HAP-1 (cell line): Measurements from ENCODE around the gene CNOT3.
"Not testable (repeated sequence)": the region's sequence is repeated elsewhere in the genome, so short reads cannot be mapped to it uniquely, and the experiment has no call there.

Experiments
- DNase-seq, 2 experiments: peaks; one replicate each; pipeline ENCODE4 v3.0.0-alpha.2; 2016 to 2020; ENCODE audit warnings: low spot score in 2 of 2
- H3K27me3 ChIP-seq: fragments of 250-450 bp; sonication (Bioruptor Pico); 2 replicates; pipeline ENCODE4 v1.5.1; 2020; ENCODE audit warnings: low read depth, mild to moderate bottlenecking, moderate library complexity
- H3K36me3 ChIP-seq: fragments of 250-450 bp; sonication (Bioruptor Pico); replicated peaks from 2 replicates; pipeline ENCODE4 v1.5.1; 2020; ENCODE audit warnings: mild to moderate bottlenecking
- H3K4me1 ChIP-seq: fragments of 250-450 bp; sonication (Bioruptor Pico); 2 replicates; pipeline ENCODE4 v1.5.1; 2020; ENCODE audit warnings: mild to moderate bottlenecking
- H3K4me3 ChIP-seq: fragments of 250-450 bp; sonication (Bioruptor Pico); 2 replicates; pipeline ENCODE4 v1.5.1; 2020; ENCODE audit warnings: mild to moderate bottlenecking, moderate library complexity
- H3K9me3 ChIP-seq: fragments of 250-450 bp; sonication (Bioruptor Pico); 2 replicates; pipeline ENCODE4 v1.5.1; 2020; ENCODE audit warnings: mild to moderate bottlenecking, moderate library complexity
- in situ Hi-C: fragments of 300-500 bp; cut with MboI; formaldehyde crosslinking; loops from 3 replicates; pipeline ENCODE4 v1.14.3; 2020; ENCODE audit warnings: low sequenced_read_pairs, inconsistent platforms, mixed read lengths

Gene CNOT3

GRCh38 chr19:54160854-54161253 is 23.3 kb downstream of the CNOT3 start:
- H3K4me3 ChIP-seq = peak overlapping the region; percentile 79
- H3K9me3 ChIP-seq = no peaks in the 10 kb centered on the region
- in situ Hi-C loops = no loop called here
- no peaks in the 10 kb centered on the region for H3K27me3 ChIP-seq
- H3K4me1 ChIP-seq = peaks cover 8% of the 10 kb centered on the region
- DNase-seq = no peak
- peaks cover 23% of the 10 kb centered on the region for H3K36me3 ChIP-seq

GRCh38 chr19:54162241-54162805 is 24.8 kb downstream of the CNOT3 start:
- in situ Hi-C loops = no loop called here
- Histone ChIP-seq H3K36me3 (peaks cover 11% of the 10 kb centered on the region), H3K9me3 (no peaks in the 10 kb centered on the region), H3K4me1 (peaks cover 8% of the 10 kb centered on the region), H3K27me3 (no peaks in the 10 kb centered on the region), H3K4me3 (peak overlapping the region; percentile 32)
- peak; percentile 63 to 89 for DNase-seq

- in situ Hi-C loops = no loop called here
- H3K27me3 ChIP-seq = no peaks in the 10 kb centered on the region
- H3K36me3 ChIP-seq = peaks cover 5% of the 10 kb centered on the region
- H3K4me1 ChIP-seq = peaks cover 8% of the 10 kb centered on the region
- no peak overlapping the region; the same call in 1 of the 2 replicates for H3K4me3 ChIP-seq
- H3K9me3 ChIP-seq = no peaks in the 10 kb centered on the region
- no peak for DNase-seq
Observed at GRCh38 chr19:54162884-54163283, 25.3 kb downstream of the CNOT3 start.

GRCh38 chr19:54164369-54165068 is 27.0 kb downstream of the CNOT3 start:
- Histone ChIP-seq H3K4me3 (no peak overlapping the region), H3K27me3 (no peaks in the 10 kb centered on the region), H3K36me3 (no peaks in the 10 kb centered on the region), H3K4me1 (peaks cover 2% of the 10 kb centered on the region; the same call in 1 of the 2 replicates), H3K9me3 (no peaks in the 10 kb centered on the region)
- DNase-seq = peak in 1 of 2 experiments; percentile 51
- in situ Hi-C loops = no loop called here

- no peaks in the 10 kb centered on the region for H3K36me3 ChIP-seq
- in situ Hi-C loops = no loop called here
- H3K27me3 ChIP-seq = no peaks in the 10 kb centered on the region
- no peaks in the 10 kb centered on the region for H3K9me3 ChIP-seq
- DNase-seq = no peak
- H3K4me1 ChIP-seq = peaks cover 2% of the 10 kb centered on the region; the same call in 1 of the 2 replicates
- H3K4me3 ChIP-seq = no peak overlapping the region
Observed at GRCh38 chr19:54165222-54165621, 27.7 kb downstream of the CNOT3 start.

DNA sequence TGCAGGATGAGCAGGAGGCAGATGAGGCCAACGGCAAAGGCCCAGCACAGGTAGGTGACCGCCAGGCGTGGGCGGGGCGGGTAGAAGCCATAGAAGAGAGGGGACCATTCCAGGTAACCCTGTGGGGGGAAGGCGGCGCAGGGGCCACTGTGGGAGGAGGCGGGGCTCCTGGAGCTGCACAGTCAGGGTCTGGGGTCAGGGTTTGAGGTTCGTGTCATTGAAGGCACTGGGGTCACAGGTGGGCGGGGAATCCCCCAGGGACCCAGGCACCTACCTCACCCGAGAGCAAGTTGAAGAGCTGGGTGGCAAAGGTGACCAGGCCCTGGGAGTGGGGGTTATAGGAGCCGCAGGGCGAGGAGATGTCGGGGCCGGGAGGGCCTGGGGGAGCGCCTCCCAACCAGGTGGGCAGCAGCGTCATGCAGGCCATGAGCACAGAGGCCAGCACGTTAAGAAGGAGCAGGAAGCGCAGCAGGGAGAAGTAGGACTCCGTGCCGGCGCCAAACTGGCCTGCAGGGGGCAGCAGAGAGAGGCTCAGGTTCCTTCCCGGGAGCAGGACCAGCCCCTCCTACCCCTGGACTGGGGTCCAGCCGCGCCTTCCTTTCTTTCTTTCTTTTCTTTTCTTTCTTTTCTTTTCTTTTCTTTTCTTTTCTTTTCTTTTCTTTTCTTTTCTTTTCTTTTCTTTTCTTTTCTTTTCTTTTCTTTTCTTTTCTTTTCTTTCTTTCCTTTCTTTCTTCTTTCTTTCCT is 30.8 kb downstream of the CNOT3 start:
- Histone ChIP-seq H3K4me3 (no peak overlapping the region), H3K4me1 (no peaks in the 10 kb centered on the region), H3K27me3 (no peaks in the 10 kb centered on the region), H3K9me3 (no peaks in the 10 kb centered on the region), H3K36me3 (no peaks in the 10 kb centered on the region)
- in situ Hi-C loops = no loop called here
- DNase-seq = peak; percentile 77 to 98

- Histone ChIP-seq H3K36me3 (no peaks in the 10 kb centered on the region), H3K4me3 (no peak overlapping the region), H3K9me3 (no peaks in the 10 kb centered on the region), H3K4me1 (no peaks in the 10 kb centered on the region), H3K27me3 (no peaks in the 10 kb centered on the region)
- no peak for DNase-seq
- in situ Hi-C loops = no loop called here
Observed at GRCh38 chr19:54169149-54169740, 31.7 kb downstream of the CNOT3 start.

GRCh38 chr19:54171736-54172431 is 34.3 kb downstream of the CNOT3 start:
- H3K27me3 ChIP-seq, H3K4me3 ChIP-seq, H3K4me1 ChIP-seq, DNase-seq, H3K9me3 ChIP-seq, in situ Hi-C loops, H3K36me3 ChIP-seq: not testable (repeated sequence)

DNA sequence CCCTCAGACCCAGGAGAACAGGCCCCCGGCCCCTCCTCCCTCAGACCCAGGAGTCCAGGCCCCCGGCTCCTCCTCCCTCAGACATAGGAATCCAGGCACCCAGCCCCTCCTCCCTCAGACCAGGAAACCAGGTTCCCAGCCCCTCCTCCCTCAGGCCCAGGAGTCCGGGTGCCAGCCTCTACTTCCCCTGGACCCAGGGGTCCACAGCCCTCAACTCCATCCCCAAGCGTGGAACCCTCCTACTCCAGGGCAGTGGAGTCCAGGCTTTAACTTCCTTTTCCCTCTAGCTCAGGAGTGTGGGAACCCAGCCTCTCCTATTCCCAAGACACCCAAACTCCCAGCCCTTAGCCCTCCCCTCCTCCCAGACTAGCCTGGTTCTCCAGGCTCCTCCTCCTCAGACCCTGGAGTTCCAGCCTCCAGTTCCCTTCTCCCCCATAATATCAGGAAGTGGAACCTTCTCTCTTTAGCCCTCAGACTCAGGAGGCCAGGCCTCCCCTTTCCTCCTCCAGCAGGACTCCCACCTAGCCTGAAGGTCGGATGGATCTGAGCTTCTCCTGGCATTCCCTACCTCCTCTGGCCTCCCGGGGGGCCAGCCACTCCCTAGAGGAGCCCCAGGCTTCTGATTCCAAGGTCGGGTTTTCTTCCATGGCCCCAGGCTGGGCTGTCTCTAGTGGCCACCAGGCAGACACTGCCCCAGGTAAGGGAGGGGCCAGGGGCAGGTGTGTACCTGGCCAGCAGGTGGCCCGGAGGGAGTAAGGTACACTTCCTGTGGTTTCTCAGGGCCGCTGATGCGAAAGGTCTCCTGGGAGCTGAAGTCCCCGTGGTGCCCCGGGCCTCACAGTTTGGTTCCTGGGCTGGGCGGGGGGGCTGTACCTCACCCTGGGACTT is 35.2 kb downstream of the CNOT3 start, which contains the start of gene TMC4:
TMC4 (minus strand) TSS at position 690 of the 888 bp plus-strand sequence; CDS start at position 647, 43 bp downstream.
- in situ Hi-C loops = no loop called here
- no peak for DNase-seq
- no peaks in the 10 kb centered on the region for H3K9me3 ChIP-seq
- H3K4me1 ChIP-seq = no peaks in the 10 kb centered on the region
- no peak within 1 kb of the TSS for H3K4me3 ChIP-seq
- no peaks in the 10 kb centered on the region for H3K36me3 ChIP-seq
- H3K27me3 ChIP-seq = no peaks in the 10 kb centered on the region

DNA sequence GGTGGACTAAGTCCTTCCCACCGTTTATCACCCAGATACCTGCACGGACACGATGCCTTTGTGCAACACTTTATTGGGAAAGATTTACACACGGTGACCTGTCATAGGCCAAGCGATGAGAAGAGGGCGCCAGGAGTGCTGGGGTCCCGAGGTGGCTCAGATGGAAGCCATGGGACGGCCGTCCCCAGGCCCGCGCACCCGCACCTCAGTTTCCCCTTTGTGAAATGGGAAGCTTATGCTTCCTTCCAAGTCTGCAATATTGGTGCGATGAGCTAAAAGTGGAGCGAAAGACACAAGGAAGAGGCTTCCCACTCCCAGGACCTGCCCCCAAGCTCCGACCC is 35.8 kb downstream of the CNOT3 start:
- no peak overlapping the region for H3K4me3 ChIP-seq
- in situ Hi-C loops = no loop called here
- H3K9me3 ChIP-seq = no peaks in the 10 kb centered on the region

DNA sequence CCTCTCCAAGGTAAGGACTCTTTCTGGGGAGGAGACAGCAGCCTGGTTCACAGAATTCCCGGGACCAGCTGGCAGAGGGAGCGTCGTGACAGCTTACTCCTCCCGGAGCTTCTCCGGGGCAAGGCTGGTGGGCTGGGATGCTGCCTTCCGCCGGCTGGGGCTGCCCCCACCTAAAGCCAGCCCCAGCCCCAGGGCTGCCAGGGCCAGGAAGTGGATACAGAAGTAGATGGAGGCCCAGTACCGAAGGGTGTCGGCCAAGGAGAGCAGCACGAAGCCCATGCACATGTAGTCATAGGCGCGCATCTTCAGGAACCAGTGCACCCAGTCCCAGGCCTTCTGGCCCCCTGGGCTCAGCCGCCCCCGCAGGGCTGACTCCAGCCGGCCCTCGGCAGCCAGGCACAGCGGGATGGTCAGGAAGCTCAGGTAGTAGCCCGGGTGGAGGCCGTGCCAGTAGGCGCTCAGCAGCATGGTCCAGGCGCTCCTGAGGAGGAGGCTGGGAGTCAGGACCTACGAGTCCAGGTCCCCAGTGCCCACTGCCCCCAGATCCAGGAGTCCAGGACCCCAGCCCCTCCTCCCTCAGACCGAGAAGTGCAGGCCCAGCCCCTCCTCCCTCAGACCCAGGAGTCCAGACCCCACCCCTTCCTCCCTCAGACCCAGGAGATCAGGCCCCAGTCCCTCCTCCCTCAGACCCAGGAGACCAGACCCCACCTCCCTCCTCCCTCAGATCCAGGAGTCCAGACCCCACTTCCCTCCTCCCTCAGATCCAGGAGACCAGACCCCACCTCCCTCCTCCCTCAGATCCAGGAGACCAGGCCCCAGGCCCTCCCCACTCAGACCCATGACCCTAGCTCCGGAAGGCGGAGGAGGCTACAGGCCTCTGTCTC is 36.6 kb downstream of the CNOT3 start:
- in situ Hi-C loops = no loop called here
- Histone ChIP-seq H3K4me3 (no peak overlapping the region), H3K9me3 (no peaks in the 10 kb centered on the region), H3K27me3 (no peaks in the 10 kb centered on the region), H3K4me1 (no peaks in the 10 kb centered on the region), H3K36me3 (peaks cover 7% of the 10 kb centered on the region; the same call in 1 of the 2 replicates)
- DNase-seq = no peak

More for the DNA sequence above, 35.8 kb downstream of the CNOT3 start:
- DNase-seq = no peak
- Histone ChIP-seq H3K4me1 (no peaks in the 10 kb centered on the region), H3K27me3 (no peaks in the 10 kb centered on the region), H3K36me3 (peaks cover 3% of the 10 kb centered on the region; the same call in 1 of the 2 replicates)
